Hepatocyte (in vitro differentiated cells): ENCODE measurements around the gene FUCA1. TPM values are rescaled to one million over a fixed set of nuclear protein-coding genes. Genes with fewer than 3 reads are reported as not detected.

ENCODE experiments used
- DNase-seq: peaks from one replicate; pipeline ENCODE4 v3.0.0-alpha.2; 2016; ENCODE audit warnings: low spot score
- H2AFZ ChIP-seq: fragments of 200-600 bp; sonication (generic); 2 replicates; pipeline ENCODE4 v1.6.0; 2016; ENCODE audit warnings: antibody characterized with exemption, mild to moderate bottlenecking
- H3K27ac ChIP-seq: fragments of 200-600 bp; sonication (generic); 2 replicates; pipeline ENCODE4 v1.5.1; 2016; ENCODE audit warnings: mild to moderate bottlenecking
- H3K27me3 ChIP-seq: fragments of 200-600 bp; sonication (generic); 2 replicates; pipeline ENCODE4 v1.6.1; 2016
- H3K36me3 ChIP-seq: fragments of 200-600 bp; sonication (generic); replicated peaks from 2 replicates; pipeline ENCODE4 v1.5.1; 2016; ENCODE audit warnings: low read depth; ENCODE audit not compliant: insufficient read depth
- H3K4me1 ChIP-seq: fragments of 200-600 bp; sonication (generic); 2 replicates; pipeline ENCODE4 v1.5.1; 2016; ENCODE audit warnings: mild to moderate bottlenecking, moderate library complexity; ENCODE audit not compliant: insufficient read depth
- H3K4me2 ChIP-seq: fragments of 200-600 bp; sonication (generic); 2 replicates; pipeline ENCODE4 v1.6.0; 2016
- H3K4me3 ChIP-seq: fragments of 200-600 bp; sonication (generic); 2 replicates; pipeline ENCODE4 v1.5.1; 2016; ENCODE audit warnings: mild to moderate bottlenecking
- H3K79me2 ChIP-seq: fragments of 200-600 bp; sonication (generic); 2 replicates; pipeline ENCODE4 v1.6.0; 2017; ENCODE audit warnings: mild to moderate bottlenecking
- H3K9me2 ChIP-seq: fragments of 200-600 bp; sonication (generic); replicated peaks from 2 replicates; pipeline ENCODE4 v1.6.0; 2017; ENCODE audit warnings: mild to moderate bottlenecking; ENCODE audit not compliant: insufficient read depth
- H3K9me3 ChIP-seq: fragments of 200-600 bp; sonication (generic); 2 replicates; pipeline ENCODE4 v1.5.1; 2016; ENCODE audit warnings: low read depth, mild to moderate bottlenecking
- H4K20me1 ChIP-seq: fragments of 200-600 bp; sonication (generic); 2 replicates; pipeline ENCODE4 v1.6.0; 2016; ENCODE audit warnings: mild to moderate bottlenecking; ENCODE audit not compliant: insufficient read depth, poor library complexity, severe bottlenecking
- EZH2 ChIP-seq: fragments of 200-600 bp; sonication (generic); IDR thresholded peaks from 2 replicates; pipeline ENCODE4 v1.6.1; 2016; ENCODE audit warnings: antibody characterized with exemption, mild to moderate bottlenecking, borderline replicate concordance
- EZH2phosphoT487 ChIP-seq: fragments of 200-600 bp; sonication (generic); IDR thresholded peaks from one replicate; pipeline ENCODE4 v1.6.1; 2018; ENCODE audit warnings: antibody characterized with exemption, mild to moderate bottlenecking, low read depth, moderate library complexity; ENCODE audit not compliant: unreplicated experiment, severe bottlenecking
- WGBS: methylation state at CpG from one replicate; pipeline ENCODE4 v1.1.6; 2016; ENCODE audit warnings: low lambda C conversion rate; ENCODE audit errors: missing lambda C conversion rate; 5-methylcytosine and 5-hydroxymethylcytosine counted together
- polyA plus RNA-seq: library from polyadenylated mRNA; unstranded; fragments of >200 nt; fragmentation: Nextera tagmentation; extraction: Ambion mirVana; gene quantifications from 2 replicates; pipeline ENCODE4 v1.2.1, GENCODE V29; 2016
- total RNA-seq: library from RNA; depleted of rRNA; stranded (reverse); fragments of >200 nt; gene quantifications from 2 replicates; pipeline ENCODE4 v1.2.3, GENCODE V29; 2014
- TF ChIP-seq, protein P1 (sequence below): fragments of 200-600 bp; sonication (generic); IDR thresholded peaks from 2 replicates; pipeline ENCODE4 v1.5.1; 2016; ENCODE audit warnings: antibody characterized with exemption, mild to moderate bottlenecking; ENCODE audit not compliant: poor library complexity

FUCA1 gene
- total and polyA plus RNA-seq, 2 experiments from 2014 or later, result 59.0 to 74.2 TPM

DNA sequence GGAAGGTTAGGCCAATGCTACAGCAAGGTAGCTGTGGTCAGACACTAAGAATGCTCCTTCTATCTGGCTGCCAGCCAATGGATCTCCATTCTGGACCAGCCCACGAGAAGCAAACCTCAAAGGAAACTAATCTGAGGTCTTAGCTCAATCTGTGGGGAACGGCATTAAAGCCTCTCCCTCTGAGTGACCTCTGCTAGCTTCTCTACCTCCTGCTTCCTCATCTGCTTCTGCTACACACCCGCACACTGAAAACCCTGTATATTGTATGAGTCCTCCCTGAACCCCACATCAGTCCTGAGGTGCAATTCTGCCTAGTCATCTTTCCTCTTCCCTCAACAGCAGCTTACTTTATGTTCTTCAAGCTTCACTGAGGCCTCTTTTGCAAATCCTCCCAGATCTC, 60.6 kb downstream of the FUCA1 start:
- H3K4me1 ChIP-seq, result peaks cover 6% of the 10 kb centered on the region
- no peaks in the 10 kb centered on the region for H3K79me2 ChIP-seq
- no peaks in the 10 kb centered on the region for H3K9me2 ChIP-seq
- 60% methylated on average over 3 of the region's 3 CpGs for WGBS
- no peaks in the 10 kb centered on the region for H3K36me3 ChIP-seq
- no peak overlapping the region for H2AFZ ChIP-seq
- no peak overlapping the region for H3K27ac ChIP-seq
- no peaks in the 10 kb centered on the region for H3K9me3 ChIP-seq
- H3K4me2 ChIP-seq, result no peak overlapping the region
- no peaks in the 10 kb centered on the region for H3K27me3 ChIP-seq
- H3K4me3 ChIP-seq, result no peak overlapping the region
- H4K20me1 ChIP-seq, result no peaks in the 10 kb centered on the region
- DNase-seq, result no peak
- TF ChIP-seq, protein P1, sequence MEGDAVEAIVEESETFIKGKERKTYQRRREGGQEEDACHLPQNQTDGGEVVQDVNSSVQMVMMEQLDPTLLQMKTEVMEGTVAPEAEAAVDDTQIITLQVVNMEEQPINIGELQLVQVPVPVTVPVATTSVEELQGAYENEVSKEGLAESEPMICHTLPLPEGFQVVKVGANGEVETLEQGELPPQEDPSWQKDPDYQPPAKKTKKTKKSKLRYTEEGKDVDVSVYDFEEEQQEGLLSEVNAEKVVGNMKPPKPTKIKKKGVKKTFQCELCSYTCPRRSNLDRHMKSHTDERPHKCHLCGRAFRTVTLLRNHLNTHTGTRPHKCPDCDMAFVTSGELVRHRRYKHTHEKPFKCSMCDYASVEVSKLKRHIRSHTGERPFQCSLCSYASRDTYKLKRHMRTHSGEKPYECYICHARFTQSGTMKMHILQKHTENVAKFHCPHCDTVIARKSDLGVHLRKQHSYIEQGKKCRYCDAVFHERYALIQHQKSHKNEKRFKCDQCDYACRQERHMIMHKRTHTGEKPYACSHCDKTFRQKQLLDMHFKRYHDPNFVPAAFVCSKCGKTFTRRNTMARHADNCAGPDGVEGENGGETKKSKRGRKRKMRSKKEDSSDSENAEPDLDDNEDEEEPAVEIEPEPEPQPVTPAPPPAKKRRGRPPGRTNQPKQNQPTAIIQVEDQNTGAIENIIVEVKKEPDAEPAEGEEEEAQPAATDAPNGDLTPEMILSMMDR, result no peak
- TF ChIP-seq EZH2, result no peak
- TF ChIP-seq EZH2phosphoT487, result no peak

DNA sequence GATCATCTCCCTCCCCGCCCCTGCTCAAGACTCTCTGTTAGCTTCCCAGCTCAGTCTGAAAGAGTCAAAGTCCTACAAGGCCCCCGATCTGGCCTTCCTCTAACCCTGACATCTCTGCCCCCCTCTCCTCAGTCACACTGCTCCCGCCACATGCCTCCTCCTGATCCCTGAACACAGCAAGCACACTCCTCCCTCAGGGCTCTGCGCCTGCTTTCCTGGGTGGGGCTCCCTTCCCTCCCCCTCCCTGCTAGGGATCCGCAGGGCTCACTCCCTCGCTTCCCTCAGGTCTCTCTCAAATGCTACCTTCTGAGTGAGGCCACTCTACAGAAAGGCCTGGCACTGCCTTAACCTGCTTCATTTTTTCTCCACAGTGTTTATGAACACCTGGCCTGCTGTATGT, 61.8 kb downstream of the FUCA1 start:
- no peaks in the 10 kb centered on the region for H4K20me1 ChIP-seq
- H3K4me3 ChIP-seq, result no peak overlapping the region
- H3K79me2 ChIP-seq, result no peaks in the 10 kb centered on the region
- H3K27ac ChIP-seq, result no peak overlapping the region
- H3K4me2 ChIP-seq, result no peak overlapping the region
- H3K27me3 ChIP-seq, result no peaks in the 10 kb centered on the region
- DNase-seq, result no peak
- 81% methylated on average over 6 of the region's 6 CpGs for WGBS
- H2AFZ ChIP-seq, result no peak overlapping the region
- no peaks in the 10 kb centered on the region for H3K9me2 ChIP-seq
- peaks cover 15% of the 10 kb centered on the region for H3K4me1 ChIP-seq
- no peaks in the 10 kb centered on the region for H3K36me3 ChIP-seq
- TF ChIP-seq, protein P1, result no peak
- TF ChIP-seq EZH2 (no peak), EZH2phosphoT487 (no peak)
- H3K9me3 ChIP-seq, result no peaks in the 10 kb centered on the region

DNA sequence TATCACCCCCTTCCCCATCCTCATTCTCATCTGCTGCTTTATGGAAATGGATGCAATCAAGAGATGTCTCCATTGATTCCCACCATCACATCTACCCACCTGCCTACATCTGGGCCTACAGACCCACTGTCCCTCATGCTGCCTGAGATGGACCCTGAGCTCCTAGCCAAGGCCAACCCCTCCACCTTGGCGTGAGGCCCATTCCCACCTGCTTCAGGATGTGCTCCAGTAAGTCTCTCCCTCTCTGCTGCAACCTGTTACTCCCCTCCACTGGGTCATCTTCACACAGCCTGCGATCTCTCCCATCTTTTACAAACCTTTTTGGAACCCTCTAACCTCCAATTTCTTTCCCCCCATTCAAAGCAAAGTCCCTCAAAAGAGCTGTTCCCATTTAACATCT, 63.1 kb downstream of the FUCA1 start:
- Histone ChIP-seq H3K36me3 (no peaks in the 10 kb centered on the region), H3K27ac (no peak overlapping the region)
- DNase-seq, result no peak

More for the DNA sequence above, 63.1 kb downstream of the FUCA1 start:
- no peak overlapping the region for H2AFZ ChIP-seq
- 100% methylated on average over 2 of the region's 2 CpGs for whole genome bisulfite sequencing
- H3K4me2 ChIP-seq, result no peak overlapping the region
- no peak overlapping the region for H3K4me3 ChIP-seq
- no peaks in the 10 kb centered on the region for H3K27me3 ChIP-seq
- peaks cover 12% of the 10 kb centered on the region for H3K4me1 ChIP-seq
- TF ChIP-seq, protein P1, result no peak
- TF ChIP-seq EZH2phosphoT487, result no peak
- TF ChIP-seq EZH2, result no peak
- no peaks in the 10 kb centered on the region for H3K9me3 ChIP-seq
- no peaks in the 10 kb centered on the region for H3K9me2 ChIP-seq
- no peaks in the 10 kb centered on the region for H4K20me1 ChIP-seq
- no peaks in the 10 kb centered on the region for H3K79me2 ChIP-seq
